ENCODE results near the gene USP20.
"Not testable (repeated sequence)": the region's sequence is repeated elsewhere in the genome, so short reads cannot be mapped to it uniquely, and the experiment has no call there.

USP20 gene

GRCh38 chr9:129889122-129889940 lies 54.1 kb downstream of the USP20 start:
- DNase-seq (ENCODE audit: extremely low read depth in 1 of 2, low read depth in 1 of 2): no peak

GRCh38 chr9:129889941-129890717 lies 54.9 kb downstream of the USP20 start:
- DNase-seq (ENCODE audit: extremely low read depth in 1 of 2, low read depth in 1 of 2): peak in 1 of 2 donors; percentile 35

- DNase-seq (ENCODE audit: extremely low read depth in 1 of 2, low read depth in 1 of 2): not testable (repeated sequence)
Measured at GRCh38 chr9:129890718-129891299, 55.6 kb downstream of the USP20 start.

GRCh38 chr9:129891569-129891968 lies 56.3 kb downstream of the USP20 start:
- no peak for DNase-seq (ENCODE audit: extremely low read depth in 1 of 2, low read depth in 1 of 2)

GRCh38 chr9:129894120-129894823 lies 59.0 kb downstream of the USP20 start:
- DNase-seq (ENCODE audit: extremely low read depth in 1 of 2, low read depth in 1 of 2): no peak

GRCh38 chr9:129895376-129896268 lies 60.4 kb downstream of the USP20 start:
- DNase-seq (ENCODE audit: extremely low read depth in 1 of 2, low read depth in 1 of 2): no peak

- no peak for DNase-seq (ENCODE audit: extremely low read depth in 1 of 2, low read depth in 1 of 2)
Measured at GRCh38 chr9:129897263-129897662, 62.0 kb downstream of the USP20 start.

- no peak for DNase-seq (ENCODE audit: extremely low read depth in 1 of 2, low read depth in 1 of 2)
Measured at GRCh38 chr9:129898185-129898584, 62.9 kb downstream of the USP20 start.

- no peak for DNase-seq (ENCODE audit: extremely low read depth in 1 of 2, low read depth in 1 of 2)
Measured at GRCh38 chr9:129899620-129900019, 64.4 kb downstream of the USP20 start.

- DNase-seq (ENCODE audit: extremely low read depth in 1 of 2, low read depth in 1 of 2): no peak
Measured at GRCh38 chr9:129900263-129901027, 65.2 kb downstream of the USP20 start.

GRCh38 chr9:129901993-129902739 lies 66.9 kb downstream of the USP20 start:
- no peak for DNase-seq (ENCODE audit: extremely low read depth in 1 of 2, low read depth in 1 of 2)

- DNase-seq (ENCODE audit: extremely low read depth in 1 of 2, low read depth in 1 of 2): no peak
Measured at GRCh38 chr9:129902740-129903134, 67.5 kb downstream of the USP20 start.

GRCh38 chr9:129904734-129905133 lies 69.5 kb downstream of the USP20 start:
- DNase-seq (ENCODE audit: extremely low read depth in 1 of 2, low read depth in 1 of 2): no peak

GRCh38 chr9:129906298-129906697 lies 71.0 kb downstream of the USP20 start:
- no peak for DNase-seq (ENCODE audit: extremely low read depth in 1 of 2, low read depth in 1 of 2)

GRCh38 chr9:129907201-129907600 lies 71.9 kb downstream of the USP20 start:
- DNase-seq (ENCODE audit: extremely low read depth in 1 of 2, low read depth in 1 of 2): no peak

- DNase-seq (ENCODE audit: extremely low read depth in 1 of 2, low read depth in 1 of 2): no peak
Measured at GRCh38 chr9:129908906-129909305, 73.6 kb downstream of the USP20 start.

- no peak for DNase-seq (ENCODE audit: extremely low read depth in 1 of 2, low read depth in 1 of 2)
Measured at GRCh38 chr9:129909851-129910250, 74.6 kb downstream of the USP20 start.

Data from activated CD8-positive, alpha-beta memory T cell treated with anti-CD3 and anti-CD28 coated beads for 1 hour (primary cell).